IgD-negative memory B cell (primary cell): ENCODE measurements around the gene CDRT4. TPM values are rescaled to one million over a fixed set of nuclear protein-coding genes. Genes with fewer than 3 reads are reported as not detected.
A peak's percentile ranks its signal among the peaks of the same experiment; 100 is the strongest.

Experiments
- H3K27ac Mint-ChIP-seq, 3 donors: one replicate each; pipeline ENCODE4 v1.8.0; 2020 to 2022; ENCODE audit warnings: mild to moderate bottlenecking in 3 of 3, mixed read lengths in 3 of 3, moderate library complexity in 1 of 3
- H3K27me3 Mint-ChIP-seq: one replicate; pipeline ENCODE4 v1.8.0; 2021; ENCODE audit warnings: mixed read lengths
- H3K36me3 Mint-ChIP-seq: one replicate; pipeline ENCODE4 v1.8.0; 2020; ENCODE audit warnings: mild to moderate bottlenecking, mixed read lengths
- H3K4me1 Mint-ChIP-seq, 3 donors: one replicate each; pipeline ENCODE4 v1.8.0; 2020 to 2022; ENCODE audit warnings: mixed read lengths in 3 of 3, mild to moderate bottlenecking in 1 of 3
- H3K4me3 Mint-ChIP-seq, 4 donors: one replicate each; pipeline ENCODE4 v1.8.0; 2020 to 2022; ENCODE audit warnings: mild to moderate bottlenecking in 4 of 4, mixed read lengths in 4 of 4, moderate library complexity in 3 of 4
- H3K9me3 Mint-ChIP-seq, 3 donors: one replicate each; pipeline ENCODE4 v1.8.0; 2020 to 2021; ENCODE audit warnings: mixed read lengths in 3 of 3, mild to moderate bottlenecking in 1 of 3
- polyA plus RNA-seq: library from polyadenylated mRNA; unstranded; fragments of 300-500 nt; fragmentation: Illumina TruSeq; gene quantifications from one replicate; pipeline ENCODE4 v1.2.3, GENCODE V29; 2021

CDRT4 gene
- polyA plus RNA-seq, 1 donor from 2014 or later = 0.50 TPM

GRCh38 chr17:15502369-15503112, 35.1 kb upstream of the CDRT4 start:
- Mint-ChIP-seq H3K27ac (peak overlapping the region in 1 of 3 donors; percentile 40), H3K36me3 (peaks cover 5% of the 10 kb centered on the region), H3K4me3 (peak overlapping the region in 3 of 4 donors; percentile 6 to 80 (median 44)), H3K9me3 (peaks cover 0 to 3% (median 0%) of the 10 kb centered on the region in 3 donors), H3K4me1 (peaks cover 4 to 11% (median 8%) of the 10 kb centered on the region in 3 donors), H3K27me3 (no peaks in the 10 kb centered on the region)

GRCh38 chr17:15501793-15502192, 34.4 kb upstream of the CDRT4 start:
- peaks cover 4 to 11% (median 8%) of the 10 kb centered on the region in 3 donors for H3K4me1 Mint-ChIP-seq
- peaks cover 5% of the 10 kb centered on the region for H3K36me3 Mint-ChIP-seq
- H3K27me3 Mint-ChIP-seq = no peaks in the 10 kb centered on the region
- peaks cover 0 to 3% (median 0%) of the 10 kb centered on the region in 3 donors for H3K9me3 Mint-ChIP-seq
- H3K27ac Mint-ChIP-seq = no peak overlapping the region
- no peak overlapping the region for H3K4me3 Mint-ChIP-seq

- Mint-ChIP-seq H3K4me3 (peak overlapping the region in 1 of 4 donors; percentile 8), H3K9me3 (peaks cover 0 to 3% (median 0%) of the 10 kb centered on the region in 3 donors), H3K27ac (no peak overlapping the region)
Measured at GRCh38 chr17:15501282-15501681, 33.9 kb upstream of the CDRT4 start.

DNA sequence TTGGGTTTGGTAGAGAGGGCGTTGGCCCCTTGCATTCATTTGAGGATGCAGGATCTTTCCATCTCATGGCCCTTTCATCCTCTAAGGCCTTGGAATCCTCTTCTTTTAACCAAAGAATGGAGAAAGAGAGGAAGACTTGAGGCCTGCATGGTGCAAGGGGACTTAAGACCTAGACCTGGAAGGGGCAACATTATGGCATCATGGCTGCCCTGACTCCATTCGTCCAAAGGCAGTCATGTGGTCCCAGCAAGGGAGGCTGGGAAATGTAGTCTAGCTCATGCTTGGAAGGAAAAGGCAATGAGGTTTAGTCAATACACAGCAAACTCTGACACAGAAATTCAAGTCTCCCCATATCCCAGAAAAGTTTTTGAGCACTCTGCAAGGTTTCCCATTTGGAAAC, 30.7 kb upstream of the CDRT4 start:
- H3K9me3 Mint-ChIP-seq = peaks cover 0 to 3% (median 0%) of the 10 kb centered on the region in 3 donors
- no peaks in the 10 kb centered on the region for H3K27me3 Mint-ChIP-seq
- H3K4me3 Mint-ChIP-seq = no peak overlapping the region
- no peak overlapping the region for H3K27ac Mint-ChIP-seq
- H3K4me1 Mint-ChIP-seq = peaks cover 3 to 5% (median 4%) of the 10 kb centered on the region in 3 donors
- H3K36me3 Mint-ChIP-seq = peaks cover 7% of the 10 kb centered on the region

More at GRCh38 chr17:15501282-15501681, 33.9 kb upstream of the CDRT4 start:
- Mint-ChIP-seq H3K36me3 (peaks cover 5% of the 10 kb centered on the region), H3K27me3 (no peaks in the 10 kb centered on the region), H3K4me1 (peaks cover 4 to 11% (median 8%) of the 10 kb centered on the region in 3 donors)

DNA sequence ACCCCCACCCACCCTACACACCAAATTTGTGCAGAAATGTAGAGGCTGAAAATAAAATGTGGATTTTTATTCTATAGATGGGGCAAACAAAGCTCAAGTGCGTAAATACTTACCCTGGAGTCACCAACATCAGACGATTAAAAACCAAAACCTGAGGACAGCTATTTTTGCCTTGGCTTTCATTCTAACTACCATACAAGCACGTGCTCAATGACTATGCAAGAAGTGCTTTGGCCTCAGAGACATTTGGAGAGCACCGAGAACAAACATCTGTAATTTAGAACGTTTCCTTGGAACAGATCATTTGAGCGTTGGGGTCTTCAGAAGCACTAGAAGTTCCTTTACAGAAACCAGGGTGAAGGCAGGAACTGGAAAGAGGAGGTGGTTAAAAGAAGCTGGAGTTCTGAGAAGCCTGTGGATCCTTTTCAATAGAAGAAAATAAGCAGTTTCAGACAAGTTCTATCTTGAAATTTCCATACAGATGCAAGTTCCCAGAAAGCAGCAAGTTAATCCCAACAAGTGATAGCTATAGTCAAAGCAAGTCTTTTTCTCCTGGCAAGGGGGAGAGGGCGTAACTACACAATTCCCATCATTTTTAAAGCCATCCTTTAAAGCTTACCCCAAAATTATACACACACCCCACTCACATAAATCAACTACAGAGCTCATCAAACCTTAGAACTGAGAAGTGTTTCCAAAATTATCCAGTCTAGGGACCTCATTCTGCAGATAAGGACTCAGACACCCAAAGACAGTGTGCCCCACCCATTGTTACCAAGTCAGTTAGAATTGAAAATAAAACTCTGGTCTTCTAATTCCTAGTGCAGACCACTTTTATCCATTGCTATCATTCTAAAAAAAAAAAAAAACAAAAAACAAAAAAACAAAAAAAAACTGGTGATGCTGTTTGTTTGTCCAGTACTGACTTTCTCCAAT, 29.6 kb upstream of the CDRT4 start:
- Mint-ChIP-seq H3K9me3 (peaks cover 0 to 3% (median 0%) of the 10 kb centered on the region in 3 donors), H3K4me3 (no peak overlapping the region), H3K4me1 (peaks cover 0 to 2% (median 0%) of the 10 kb centered on the region in 3 donors), H3K27ac (no peak overlapping the region), H3K27me3 (no peaks in the 10 kb centered on the region), H3K36me3 (peaks cover 7% of the 10 kb centered on the region)

- H3K36me3 Mint-ChIP-seq = peaks cover 2% of the 10 kb centered on the region
- no peaks in the 10 kb centered on the region for H3K4me1 Mint-ChIP-seq
- no peaks in the 10 kb centered on the region for H3K27me3 Mint-ChIP-seq
- peak overlapping the region in 1 of 3 donors; percentile 77 for H3K27ac Mint-ChIP-seq
- no peaks in the 10 kb centered on the region for H3K9me3 Mint-ChIP-seq
- H3K4me3 Mint-ChIP-seq = no peak overlapping the region
Measured at GRCh38 chr17:15494821-15495220, 27.4 kb upstream of the CDRT4 start.

- Mint-ChIP-seq H3K9me3 (no peaks in the 10 kb centered on the region), H3K4me3 (no peak overlapping the region), H3K36me3 (peaks cover 2% of the 10 kb centered on the region), H3K27ac (no peak overlapping the region), H3K27me3 (no peaks in the 10 kb centered on the region), H3K4me1 (no peaks in the 10 kb centered on the region)
Measured at GRCh38 chr17:15493693-15494035, 26.2 kb upstream of the CDRT4 start.

- Mint-ChIP-seq H3K27me3 (no peaks in the 10 kb centered on the region), H3K36me3 (peaks cover 2% of the 10 kb centered on the region), H3K4me3 (no peak overlapping the region), H3K27ac (no peak overlapping the region), H3K9me3 (no peaks in the 10 kb centered on the region), H3K4me1 (no peaks in the 10 kb centered on the region)
Measured at GRCh38 chr17:15492791-15493692, 25.6 kb upstream of the CDRT4 start.

DNA sequence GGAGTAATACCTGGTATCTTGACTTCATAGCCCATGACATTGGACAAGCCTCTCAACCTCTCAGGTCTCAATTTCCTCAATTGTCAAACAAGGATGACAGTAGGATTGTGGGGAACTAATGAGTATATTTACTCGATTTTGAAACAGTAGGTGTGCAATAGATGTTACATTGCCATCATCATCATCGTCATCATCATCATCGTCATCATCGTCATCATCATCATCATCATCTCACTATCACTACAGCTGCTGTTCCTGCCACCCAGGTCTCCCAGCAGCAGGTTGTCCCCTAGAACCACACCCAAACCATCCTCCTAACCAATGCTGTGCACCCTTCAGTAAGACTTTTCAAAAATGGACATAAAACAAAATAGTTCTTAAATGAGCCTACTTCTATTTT, 24.8 kb upstream of the CDRT4 start:
- Mint-ChIP-seq H3K27me3 (no peaks in the 10 kb centered on the region), H3K4me1 (no peaks in the 10 kb centered on the region), H3K4me3 (no peak overlapping the region), H3K27ac (no peak overlapping the region), H3K36me3 (peaks cover 6% of the 10 kb centered on the region), H3K9me3 (no peaks in the 10 kb centered on the region)

DNA sequence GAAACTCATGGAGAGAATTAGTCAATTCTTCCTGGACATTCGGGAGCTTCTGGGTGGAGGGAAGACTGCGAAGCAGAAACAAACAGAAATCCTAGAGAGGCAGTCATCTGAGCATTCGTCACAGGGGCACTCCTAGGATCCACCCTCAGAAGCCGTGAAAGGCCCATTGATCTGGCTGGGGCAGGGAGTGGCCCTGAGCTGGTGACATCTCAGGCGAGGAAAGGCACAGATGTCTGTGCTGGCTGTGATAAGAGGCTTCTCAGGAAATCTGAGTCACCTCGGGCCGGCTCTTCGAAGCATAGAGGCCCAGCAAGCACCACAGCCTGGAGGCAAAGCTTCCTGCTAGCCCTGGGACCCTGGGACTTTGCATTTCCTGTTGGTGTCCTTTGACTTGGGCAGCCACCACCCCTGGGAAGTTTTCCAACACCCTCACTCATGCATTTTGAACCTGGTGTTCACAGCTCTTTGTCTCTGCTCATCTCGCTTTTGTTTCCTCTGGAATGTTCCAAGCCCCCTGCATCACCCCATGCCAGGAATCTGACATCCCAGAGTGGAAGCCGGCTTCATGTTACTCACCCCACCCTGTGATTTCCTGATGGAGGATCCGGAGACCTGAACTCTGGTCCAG, 23.3 kb upstream of the CDRT4 start:
- Mint-ChIP-seq H3K27me3 (no peaks in the 10 kb centered on the region), H3K27ac (no peak overlapping the region), H3K36me3 (peaks cover 8% of the 10 kb centered on the region), H3K4me1 (peaks cover 0 to 2% (median 0%) of the 10 kb centered on the region in 3 donors), H3K9me3 (no peaks in the 10 kb centered on the region), H3K4me3 (no peak overlapping the region)

DNA sequence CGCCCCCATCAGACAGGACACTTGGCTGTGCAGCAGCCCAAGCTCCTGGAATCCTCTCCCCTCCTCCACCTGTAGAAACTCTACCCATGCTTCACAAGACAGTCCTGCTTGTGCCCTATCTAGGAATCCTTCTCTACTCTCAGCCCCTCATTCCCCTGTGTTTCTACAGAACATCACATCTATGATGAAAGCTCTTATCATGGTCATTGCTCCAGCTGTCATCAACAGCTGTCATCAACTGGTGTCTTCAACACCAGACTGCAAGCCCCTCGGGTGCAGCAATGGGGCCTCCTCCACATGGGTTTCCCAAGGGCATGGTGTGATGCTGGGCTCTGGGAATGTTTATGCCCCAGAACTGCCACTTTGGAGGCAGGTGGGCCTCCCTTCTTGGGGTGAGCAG, 21.1 kb upstream of the CDRT4 start:
- Mint-ChIP-seq H3K27me3 (no peaks in the 10 kb centered on the region), H3K36me3 (peaks cover 8% of the 10 kb centered on the region), H3K4me1 (peaks cover 0 to 2% (median 0%) of the 10 kb centered on the region in 3 donors), H3K27ac (no peak overlapping the region), H3K4me3 (no peak overlapping the region), H3K9me3 (no peaks in the 10 kb centered on the region)

DNA sequence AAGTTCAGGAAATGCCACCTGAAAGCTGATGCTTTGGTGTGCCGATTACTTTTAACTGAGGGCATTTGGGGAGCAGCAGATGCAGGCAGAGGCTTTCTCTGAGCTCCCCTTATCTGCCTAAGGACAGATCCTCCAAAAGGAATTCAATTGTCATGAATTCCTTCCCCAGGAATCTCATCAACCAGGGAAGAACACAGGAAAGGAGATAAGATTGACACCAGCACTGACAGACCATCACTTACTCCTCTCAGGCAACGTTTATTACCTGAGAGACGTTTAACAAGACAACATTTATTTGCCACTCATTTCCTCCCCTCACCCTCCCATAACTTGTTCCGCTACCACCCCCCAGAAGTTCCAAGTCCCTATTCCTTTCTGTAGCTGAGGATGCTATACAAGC, 17.6 kb upstream of the CDRT4 start:
- Mint-ChIP-seq H3K4me3 (no peak overlapping the region), H3K27me3 (no peaks in the 10 kb centered on the region), H3K27ac (no peak overlapping the region), H3K4me1 (peaks cover 0 to 2% (median 0%) of the 10 kb centered on the region in 3 donors), H3K36me3 (peaks cover 8% of the 10 kb centered on the region), H3K9me3 (no peaks in the 10 kb centered on the region)

DNA sequence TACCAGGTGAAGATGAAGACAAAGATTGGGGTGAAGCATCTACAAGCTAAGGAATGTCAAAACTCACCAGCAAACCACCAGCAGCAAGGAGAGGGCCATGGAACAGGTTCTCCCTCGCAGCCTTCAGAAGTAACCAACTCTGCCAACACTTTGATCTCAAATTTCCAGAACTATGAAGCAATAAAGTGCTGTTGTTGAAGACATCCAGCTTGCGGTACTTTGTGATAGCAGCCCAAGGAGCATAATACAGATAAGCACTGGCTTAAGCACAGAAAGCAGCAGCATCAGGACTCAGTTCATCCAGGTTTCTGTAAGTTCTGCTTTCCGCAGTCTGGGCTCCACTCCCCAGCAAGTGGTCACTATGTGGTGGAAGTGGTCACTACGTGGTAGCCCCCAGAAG, 16.0 kb upstream of the CDRT4 start:
- H3K36me3 Mint-ChIP-seq = peaks cover 10% of the 10 kb centered on the region
- no peak overlapping the region for H3K27ac Mint-ChIP-seq
- H3K4me3 Mint-ChIP-seq = no peak overlapping the region
- peaks cover 0 to 2% (median 0%) of the 10 kb centered on the region in 3 donors for H3K4me1 Mint-ChIP-seq
- H3K27me3 Mint-ChIP-seq = no peaks in the 10 kb centered on the region
- H3K9me3 Mint-ChIP-seq = no peaks in the 10 kb centered on the region

DNA sequence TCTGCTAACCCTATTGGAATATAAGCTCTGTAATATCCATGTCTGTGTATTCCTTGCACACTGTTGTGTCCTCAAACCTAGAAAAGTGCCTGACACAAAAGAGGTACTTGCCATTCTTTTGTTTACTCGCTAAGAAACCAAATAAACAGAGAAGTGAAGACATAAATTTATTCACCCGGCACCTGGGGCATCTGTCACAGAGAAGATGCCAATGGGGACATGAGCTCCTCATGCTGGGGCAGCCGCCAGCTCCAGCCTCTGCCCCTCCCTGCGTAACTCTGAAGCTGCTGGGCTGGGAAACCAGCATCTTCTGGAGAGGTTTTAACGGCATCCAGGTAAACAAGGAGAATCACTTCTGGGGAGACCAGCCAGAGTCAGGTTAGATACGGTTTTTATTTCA, 15.1 kb upstream of the CDRT4 start:
- H3K4me3 Mint-ChIP-seq = no peak overlapping the region
- no peaks in the 10 kb centered on the region for H3K9me3 Mint-ChIP-seq
- H3K27ac Mint-ChIP-seq = no peak overlapping the region
- H3K4me1 Mint-ChIP-seq = peaks cover 0 to 2% (median 0%) of the 10 kb centered on the region in 3 donors
- peaks cover 7% of the 10 kb centered on the region for H3K36me3 Mint-ChIP-seq
- no peaks in the 10 kb centered on the region for H3K27me3 Mint-ChIP-seq
